ENCODE results near the gene NCAPD3. TPM values are rescaled to one million over a fixed set of nuclear protein-coding genes. Genes with fewer than 3 reads are reported as not detected.

The NCAPD3 gene
- total RNA-seq, 1 experiment from 2014 or later: 85.0 TPM

GRCh38 chr11:134229126-134229790 lies 5.5 kb upstream of the NCAPD3 start:
- Histone ChIP-seq H4K20me1 (ENCODE audit: low read length) (peaks cover 5% of the 10 kb centered on the region; the same call in 1 of the 2 replicates), H3K9ac (ENCODE audit: low read length) (no peak overlapping the region), H3K36me3 (ENCODE audit: low read depth, low read length) (no peaks in the 10 kb centered on the region), H3K9me3 (ENCODE audit: low read length) (no peaks in the 10 kb centered on the region), H3K4me1 (ENCODE audit: insufficient read depth, low read length) (peaks cover 16% of the 10 kb centered on the region), H3K27me3 (ENCODE audit: low read length) (no peaks in the 10 kb centered on the region), H3F3A (ENCODE audit: low read length, unreplicated experiment) (no peaks in the 10 kb centered on the region), H3K79me2 (ENCODE audit: low read length) (peaks cover 85% of the 10 kb centered on the region), H3K4me3 (ENCODE audit: low read length) (no peak overlapping the region), H3K4me2 (ENCODE audit: low read length) (no peak overlapping the region), H3K9me2 (replicated peaks; ENCODE audit: low read length) (no peaks in the 10 kb centered on the region), H3K27ac (ENCODE audit: low read length) (no peak overlapping the region), H2AFZ (ENCODE audit: low read length) (no peak overlapping the region)
- intact Hi-C loops (cut with micrococcal nuclease): no loop called here
- no TSS peak for BruUV-seq (replicated peaks)
- POLR2A ChIA-PET (ENCODE audit: unreplicated experiment): no interaction called here
- TF ChIP-seq EZH2 (IDR thresholded peaks at IDR 0.05; ENCODE audit: low read length, unreplicated experiment) (no peak), CTCF (conservative IDR thresholded peaks at IDR 0.05; ENCODE audit: low read depth, low read length) (no peak), EZH2phosphoT487 (IDR thresholded peaks at IDR 0.05; ENCODE audit: borderline replicate concordance, low read length) (no peak)
- ATAC-seq: no peak
- DNase-seq: no peak
- CTCF ChIA-PET: no interaction called here

GRCh38 chr11:134228625-134229024 lies 4.9 kb upstream of the NCAPD3 start:
- Histone ChIP-seq H3K27ac (ENCODE audit: low read length) (no peak overlapping the region), H3K4me3 (ENCODE audit: low read length) (no peak overlapping the region), H4K20me1 (ENCODE audit: low read length) (peaks cover 5% of the 10 kb centered on the region; the same call in 1 of the 2 replicates), H3K36me3 (ENCODE audit: low read depth, low read length) (no peaks in the 10 kb centered on the region), H3K9me3 (ENCODE audit: low read length) (no peaks in the 10 kb centered on the region), H3F3A (ENCODE audit: low read length, unreplicated experiment) (no peaks in the 10 kb centered on the region), H3K4me1 (ENCODE audit: insufficient read depth, low read length) (peaks cover 16% of the 10 kb centered on the region), H3K27me3 (ENCODE audit: low read length) (no peaks in the 10 kb centered on the region), H3K9ac (ENCODE audit: low read length) (no peak overlapping the region), H3K9me2 (replicated peaks; ENCODE audit: low read length) (no peaks in the 10 kb centered on the region), H3K79me2 (ENCODE audit: low read length) (peaks cover 81% of the 10 kb centered on the region), H2AFZ (ENCODE audit: low read length) (no peak overlapping the region), H3K4me2 (ENCODE audit: low read length) (no peak overlapping the region)
- ATAC-seq: no peak
- BruUV-seq (replicated peaks): no TSS peak
- ChIA-PET POLR2A (ENCODE audit: unreplicated experiment) (no interaction called here), CTCF (no interaction called here)
- intact Hi-C loops (cut with micrococcal nuclease): no loop called here
- TF ChIP-seq CTCF (conservative IDR thresholded peaks at IDR 0.05; ENCODE audit: low read depth, low read length): no peak
- TF ChIP-seq EZH2phosphoT487 (IDR thresholded peaks at IDR 0.05; ENCODE audit: borderline replicate concordance, low read length): no peak
- TF ChIP-seq EZH2 (IDR thresholded peaks at IDR 0.05; ENCODE audit: low read length, unreplicated experiment): no peak
- no peak for DNase-seq

DNA sequence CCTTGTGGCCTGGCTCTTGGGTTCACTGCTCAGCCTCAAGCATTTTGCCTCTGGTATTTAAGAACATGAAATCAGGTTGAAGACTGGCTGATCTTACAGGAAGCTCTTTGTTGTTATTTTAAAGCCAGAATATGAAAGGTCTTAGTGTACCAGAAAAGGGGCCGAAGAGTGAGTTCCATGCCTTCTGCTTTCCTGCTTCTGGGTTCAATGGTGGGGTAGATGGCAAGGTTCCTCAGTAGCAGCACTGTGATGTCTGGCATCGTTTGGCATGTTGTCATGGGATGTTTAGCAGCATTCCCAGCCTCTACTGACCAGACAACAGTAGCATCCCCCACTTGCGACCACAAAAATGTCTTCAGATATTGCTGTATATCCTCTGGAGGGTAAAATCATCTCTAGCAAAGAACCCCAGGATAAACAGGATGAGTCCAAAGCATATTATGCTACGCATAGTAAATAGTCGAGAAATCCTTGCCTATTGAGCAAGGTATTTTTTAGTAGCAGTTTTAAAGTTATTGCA lies 3.1 kb upstream of the NCAPD3 start:
- H3K4me2 ChIP-seq (ENCODE audit: low read length): peak overlapping the region; percentile 97

More for the DNA sequence above, 3.1 kb upstream of the NCAPD3 start:
- Histone ChIP-seq H3K4me3 (ENCODE audit: low read length) (peak overlapping the region; percentile 92), H3K27ac (ENCODE audit: low read length) (no peak overlapping the region), H3F3A (ENCODE audit: low read length, unreplicated experiment) (no peaks in the 10 kb centered on the region), H3K9me3 (ENCODE audit: low read length) (no peaks in the 10 kb centered on the region), H3K4me1 (ENCODE audit: insufficient read depth, low read length) (peaks cover 30% of the 10 kb centered on the region), H3K9me2 (replicated peaks; ENCODE audit: low read length) (no peaks in the 10 kb centered on the region), H4K20me1 (ENCODE audit: low read length) (peaks cover 10% of the 10 kb centered on the region), H2AFZ (ENCODE audit: low read length) (no peak overlapping the region), H3K9ac (ENCODE audit: low read length) (no peak overlapping the region), H3K27me3 (ENCODE audit: low read length) (no peaks in the 10 kb centered on the region), H3K36me3 (ENCODE audit: low read depth, low read length) (no peaks in the 10 kb centered on the region), H3K79me2 (ENCODE audit: low read length) (peaks cover 86% of the 10 kb centered on the region)
- no peak for TF ChIP-seq EZH2 (IDR thresholded peaks at IDR 0.05; ENCODE audit: low read length, unreplicated experiment)
- TF ChIP-seq EZH2phosphoT487 (IDR thresholded peaks at IDR 0.05; ENCODE audit: borderline replicate concordance, low read length): no peak
- no peak for TF ChIP-seq CTCF (conservative IDR thresholded peaks at IDR 0.05; ENCODE audit: low read depth, low read length)
- no peak for DNase-seq
- POLR2A ChIA-PET (ENCODE audit: unreplicated experiment): no interaction called here
- CTCF ChIA-PET: no interaction called here
- ATAC-seq: no peak
- no TSS peak for BruUV-seq (replicated peaks)
- intact Hi-C loops (cut with micrococcal nuclease): no loop called here

Data from PC-3 (cell line).